MCF 10A (cell line): Measurements from ENCODE around the gene SLC38A8. TPM values are rescaled to one million over a fixed set of nuclear protein-coding genes. Genes with fewer than 3 reads are reported as not detected.

ENCODE experiments used
- BruUV-seq: library from RNA; stranded (reverse); fragments of 400-500 nt; replicated peaks from 2 replicates; lab custom pipeline; 2021; lab: Mats Ljungman, UMichigan
- CTCF ChIA-PET: fragments of 300-600 bp; sonication (Branson Sonifier 250); formaldehyde crosslinking; extraction: SDS; loops from one replicate; lab custom pipeline; 2021; ENCODE audit warnings: antibody characterized with exemption, inconsistent platforms; lab: Yijun Ruan, JAX
- POLR2A ChIA-PET: fragments of 300-600, 350-650 bp; sonication (Branson Sonifier 250); formaldehyde crosslinking; extraction: SDS; loops from one replicate; lab custom pipeline; 2020; ENCODE audit warnings: antibody characterized with exemption, inconsistent platforms; lab: Yijun Ruan, JAX
- DNase-seq: peaks from one replicate; pipeline ENCODE4 v3.0.0-alpha.2; 2018; ENCODE audit not compliant: unreplicated experiment
- H3K27ac Mint-ChIP-seq: one replicate; pipeline ENCODE4 v1.8.0; 2022; ENCODE audit warnings: mild to moderate bottlenecking, low read depth, mixed read lengths; ENCODE audit not compliant: unreplicated experiment
- H3K27me3 Mint-ChIP-seq: one replicate; pipeline ENCODE4 v1.8.0; 2022; ENCODE audit warnings: mixed read lengths; ENCODE audit not compliant: insufficient read depth, unreplicated experiment
- H3K36me3 Mint-ChIP-seq: one replicate; pipeline ENCODE4 v1.8.0; 2022; ENCODE audit warnings: mild to moderate bottlenecking, moderate library complexity, mixed read lengths; ENCODE audit not compliant: insufficient read depth, unreplicated experiment
- H3K4me1 Mint-ChIP-seq: one replicate; pipeline ENCODE4 v1.8.0; 2022; ENCODE audit warnings: mixed read lengths; ENCODE audit not compliant: insufficient read depth, unreplicated experiment
- H3K4me3 Mint-ChIP-seq: one replicate; pipeline ENCODE4 v1.8.0; 2022; ENCODE audit warnings: mild to moderate bottlenecking, moderate library complexity, mixed read lengths; ENCODE audit not compliant: unreplicated experiment
- H3K9me3 Mint-ChIP-seq: one replicate; pipeline ENCODE4 v1.8.0; 2022; ENCODE audit warnings: mixed read lengths; ENCODE audit not compliant: unreplicated experiment
- intact Hi-C: fragments of 100-400 bp; cut with micrococcal nuclease; formaldehyde crosslinking; loops from 2 replicates; pipeline ENCODE4 v1.14.1; 2022
- total RNA-seq: library from RNA; stranded (reverse); gene quantifications from 2 replicates; pipeline ENCODE4 v1.2.3, GENCODE V29; 2022
- TF ChIP-seq, protein P1 (sequence below): fragments of 200-600 bp; IDR thresholded peaks from one replicate; pipeline ENCODE4 v1.8.0; 2022; ENCODE audit warnings: antibody characterized with exemption, mild to moderate bottlenecking; ENCODE audit not compliant: unreplicated experiment

The SLC38A8 gene
- total RNA-seq, 1 experiment from 2014 or later: not detected

DNA sequence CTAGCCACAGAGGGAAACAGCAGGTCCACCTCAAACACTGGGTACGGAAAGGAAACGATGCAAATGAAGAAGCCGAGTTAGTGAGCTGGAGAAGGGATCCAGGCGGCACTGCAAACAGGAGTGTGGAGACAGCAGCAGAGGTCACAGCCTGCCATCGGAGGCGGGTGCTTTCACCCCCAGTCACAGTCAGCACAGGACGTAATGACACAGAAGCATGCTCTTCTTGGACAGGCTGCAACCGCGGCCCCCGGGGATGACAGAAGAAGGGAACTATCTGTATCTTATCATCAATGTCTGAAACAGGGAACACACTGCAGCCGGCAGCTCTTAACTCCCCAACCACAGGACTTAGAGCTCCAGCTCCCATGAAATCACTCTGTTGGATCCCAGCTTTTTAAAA, 16.1 kb upstream of the SLC38A8 start:
- H3K4me1 Mint-ChIP-seq: no peaks in the 10 kb centered on the region
- no peaks in the 10 kb centered on the region for H3K27me3 Mint-ChIP-seq
- intact Hi-C loops: no loop called here
- ChIA-PET POLR2A (interaction anchor here (1.1 kb wide), 1 partner anchor 112 kb away, joined by 4 read pairs; no protein-coding TSS in a partner anchor), CTCF (interaction anchor here (1.1 to 4.1 kb wide), 6 partner anchors 9 to 105 kb away, joined by 4 to 20 read pairs (median 11); partner anchors contain the start of gene OSGIN1)
- peaks cover 90% of the 10 kb centered on the region for H3K36me3 Mint-ChIP-seq
- no peaks in the 10 kb centered on the region for H3K9me3 Mint-ChIP-seq
- no peak for DNase-seq
- TF ChIP-seq, protein P1, sequence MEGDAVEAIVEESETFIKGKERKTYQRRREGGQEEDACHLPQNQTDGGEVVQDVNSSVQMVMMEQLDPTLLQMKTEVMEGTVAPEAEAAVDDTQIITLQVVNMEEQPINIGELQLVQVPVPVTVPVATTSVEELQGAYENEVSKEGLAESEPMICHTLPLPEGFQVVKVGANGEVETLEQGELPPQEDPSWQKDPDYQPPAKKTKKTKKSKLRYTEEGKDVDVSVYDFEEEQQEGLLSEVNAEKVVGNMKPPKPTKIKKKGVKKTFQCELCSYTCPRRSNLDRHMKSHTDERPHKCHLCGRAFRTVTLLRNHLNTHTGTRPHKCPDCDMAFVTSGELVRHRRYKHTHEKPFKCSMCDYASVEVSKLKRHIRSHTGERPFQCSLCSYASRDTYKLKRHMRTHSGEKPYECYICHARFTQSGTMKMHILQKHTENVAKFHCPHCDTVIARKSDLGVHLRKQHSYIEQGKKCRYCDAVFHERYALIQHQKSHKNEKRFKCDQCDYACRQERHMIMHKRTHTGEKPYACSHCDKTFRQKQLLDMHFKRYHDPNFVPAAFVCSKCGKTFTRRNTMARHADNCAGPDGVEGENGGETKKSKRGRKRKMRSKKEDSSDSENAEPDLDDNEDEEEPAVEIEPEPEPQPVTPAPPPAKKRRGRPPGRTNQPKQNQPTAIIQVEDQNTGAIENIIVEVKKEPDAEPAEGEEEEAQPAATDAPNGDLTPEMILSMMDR: no peak
- no peak overlapping the region for H3K27ac Mint-ChIP-seq
- no peak overlapping the region for H3K4me3 Mint-ChIP-seq
- BruUV-seq: no TSS peak

DNA sequence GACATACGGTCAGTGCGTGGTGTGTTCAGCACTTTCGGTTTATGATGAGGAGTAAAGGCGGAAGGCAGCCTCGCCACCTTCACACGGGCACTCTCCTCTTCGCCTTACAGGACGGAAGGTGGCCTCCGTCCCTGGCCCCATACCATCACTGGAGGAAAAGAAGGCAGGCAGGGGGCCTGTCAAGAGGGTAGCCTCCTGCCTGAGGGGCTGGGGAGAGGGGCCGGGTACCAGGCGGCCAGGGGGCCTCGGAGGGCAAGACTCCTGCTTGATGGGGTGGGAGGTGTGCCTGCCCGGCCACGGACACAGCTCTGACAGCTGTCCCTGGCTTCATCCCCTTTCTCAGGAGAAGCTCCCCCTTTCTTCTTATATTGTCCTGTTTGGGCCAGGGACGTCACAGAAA, 15.6 kb upstream of the SLC38A8 start:
- peaks cover 90% of the 10 kb centered on the region for H3K36me3 Mint-ChIP-seq
- intact Hi-C loops: no loop called here
- H3K4me1 Mint-ChIP-seq: no peaks in the 10 kb centered on the region
- no peak overlapping the region for H3K4me3 Mint-ChIP-seq
- CTCF ChIA-PET: interaction anchor here (0.7 to 4.1 kb wide), 6 partner anchors 7 to 104 kb away, joined by 3 to 20 read pairs (median 6); partner anchors contain the start of gene OSGIN1
- BruUV-seq: no TSS peak
- POLR2A ChIA-PET: interaction anchor here (1.0 to 1.1 kb wide), 2 partner anchors 113 to 131 kb away, joined by 3 to 4 read pairs; no protein-coding TSS in a partner anchor
- H3K27me3 Mint-ChIP-seq: no peaks in the 10 kb centered on the region
- no peak overlapping the region for H3K27ac Mint-ChIP-seq
- TF ChIP-seq, protein P1: no peak
- DNase-seq: no peak
- no peaks in the 10 kb centered on the region for H3K9me3 Mint-ChIP-seq

DNA sequence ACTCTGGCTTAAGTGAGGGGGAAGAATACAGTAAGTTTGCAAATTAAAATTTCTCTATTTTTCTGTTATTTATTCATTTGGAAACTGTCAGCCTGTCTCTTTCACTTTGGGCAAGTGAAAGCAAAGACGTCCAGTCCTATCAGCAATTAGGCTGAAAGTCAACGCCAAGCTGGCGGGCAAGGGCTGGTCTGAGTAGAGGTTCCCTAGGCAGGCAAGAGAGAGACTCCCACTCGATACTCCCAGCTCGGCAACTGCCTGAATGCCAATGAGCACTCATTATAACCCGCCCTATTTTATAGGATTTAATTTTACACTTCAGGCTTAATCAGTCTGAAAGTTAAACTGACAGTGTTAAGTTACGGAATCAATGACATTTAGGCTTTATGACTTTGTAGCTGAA, 14.3 kb upstream of the SLC38A8 start:
- H3K27ac Mint-ChIP-seq: no peak overlapping the region
- POLR2A ChIA-PET: no interaction called here

More for the DNA sequence above, 14.3 kb upstream of the SLC38A8 start:
- Mint-ChIP-seq H3K27me3 (no peaks in the 10 kb centered on the region), H3K36me3 (peaks cover 92% of the 10 kb centered on the region), H3K4me1 (no peaks in the 10 kb centered on the region), H3K9me3 (no peaks in the 10 kb centered on the region), H3K4me3 (no peak overlapping the region)
- no TSS peak for BruUV-seq
- CTCF ChIA-PET: interaction anchor here (0.6 to 1.6 kb wide), 7 partner anchors 9 to 131 kb away, joined by 3 to 13 read pairs (median 3); no protein-coding TSS in a partner anchor
- no peak for DNase-seq
- TF ChIP-seq, protein P1: no peak
- intact Hi-C loops: no loop called here
